HepG2 (cell line): ENCODE measurements around the gene BRSK2. TPM values are rescaled to one million over a fixed set of nuclear protein-coding genes. Genes with fewer than 3 reads are reported as not detected.

Experiments used
- AHDC1 ChIP-seq: sonication (generic); formaldehyde crosslinking; IDR thresholded peaks from 2 replicates; pipeline ENCODE4 v1.5.1; 2020; ENCODE audit warnings: mild to moderate bottlenecking, missing genetic modification reagents, borderline replicate concordance
- BCL6 ChIP-seq: IDR thresholded peaks from 2 replicates; pipeline ENCODE4 v1.6.1; 2016; ENCODE audit warnings: missing genetic modification reagents, missing compliant biosample characterization
- CCAR2 ChIP-seq: fragments of 200-400 bp; formaldehyde crosslinking; optimal IDR thresholded peaks from 2 replicates; pipeline ENCODE3; 2018; ENCODE audit warnings: low read depth, mild to moderate bottlenecking, low read length, moderate library complexity
- PHF5A ChIP-seq: IDR thresholded peaks from one replicate; pipeline ENCODE4 v1.6.1; 2018; ENCODE audit warnings: low read depth, missing genetic modification reagents; ENCODE audit not compliant: unreplicated experiment
- REST ChIP-seq, 2 experiments: IDR thresholded peaks; 2 replicates each; pipeline ENCODE4 v1.6.1; 2011 to 2012; ENCODE audit warnings: low read length in 2 of 2, borderline replicate concordance in 1 of 2, low read depth in 1 of 2, mild to moderate bottlenecking in 1 of 2, moderate library complexity in 1 of 2
- SNAPC2 ChIP-seq: sonication (generic); formaldehyde crosslinking; IDR thresholded peaks from 2 replicates; pipeline ENCODE4 v1.8.1; 2022; ENCODE audit warnings: mild to moderate bottlenecking, missing genetic modification reagents
- TARDBP ChIP-seq: sonication (generic); formaldehyde crosslinking; IDR thresholded peaks from 2 replicates; pipeline ENCODE4 v1.8.0; 2022; ENCODE audit warnings: mild to moderate bottlenecking, missing genetic modification reagents
- TEAD2 ChIP-seq: sonication (generic); formaldehyde crosslinking; IDR thresholded peaks from 2 replicates; pipeline ENCODE4 v1.9.0; 2021; ENCODE audit warnings: missing genetic modification reagents
- ZFP62 ChIP-seq: sonication (generic); formaldehyde crosslinking; IDR thresholded peaks from 2 replicates; pipeline ENCODE4 v1.4.0; 2020; ENCODE audit warnings: missing genetic modification reagents
- ZNF460 ChIP-seq: sonication (generic); formaldehyde crosslinking; IDR thresholded peaks from 2 replicates; pipeline ENCODE4 v1.5.1; 2020; ENCODE audit warnings: missing genetic modification reagents, mild to moderate bottlenecking, borderline replicate concordance
- ZNF629 ChIP-seq: sonication (generic); formaldehyde crosslinking; conservative IDR thresholded peaks from 2 replicates; pipeline ENCODE4 v1.5.0; 2020; ENCODE audit warnings: missing genetic modification reagents
- ZNF652 ChIP-seq: IDR thresholded peaks from 2 replicates; pipeline ENCODE4 v1.6.1; 2016; ENCODE audit warnings: low read depth, borderline replicate concordance
- polyA plus RNA-seq, 8 experiments: library from polyadenylated mRNA; depleted of rRNA in 3 of 8; stranded (reverse) in 7 of 8; unstranded in 1 of 8; fragments of >200 nt; fragmentation: Illumina TruSeq in 4 of 8; extraction: Trizol in 4 of 8; gene quantifications; 2 replicates each; pipeline versions ENCODE4 v1.2.1 to v1.2.3, GENCODE V29; 2011 to 2016; ENCODE audit warnings: low read depth in 4 of 8, missing spikeins in 1 of 8, mixed read lengths in 1 of 8; ENCODE audit not compliant: insufficient read depth in 1 of 8
- total RNA-seq, 5 experiments: library from RNA; depleted of rRNA; stranded (reverse); fragments of >200 nt; fragmentation: Illumina TruSeq; extraction: Trizol; gene quantifications; 2 replicates each; pipeline ENCODE4 v1.2.3, GENCODE V29; 2016; ENCODE audit warnings: low read depth in 1 of 5
- TF ChIP-seq, protein P1 (sequence below): IDR thresholded peaks from 2 replicates; pipeline ENCODE4 v1.6.1; 2016; ENCODE audit warnings: low read depth, missing genetic modification reagents, missing compliant biosample characterization

Gene BRSK2
- total and polyA plus RNA-seq, 2 of the 13 experiments (the other 11 are each of a cell fraction or from before 2014, with no cell fraction given) = 0.74 to 1.1 TPM

DNA sequence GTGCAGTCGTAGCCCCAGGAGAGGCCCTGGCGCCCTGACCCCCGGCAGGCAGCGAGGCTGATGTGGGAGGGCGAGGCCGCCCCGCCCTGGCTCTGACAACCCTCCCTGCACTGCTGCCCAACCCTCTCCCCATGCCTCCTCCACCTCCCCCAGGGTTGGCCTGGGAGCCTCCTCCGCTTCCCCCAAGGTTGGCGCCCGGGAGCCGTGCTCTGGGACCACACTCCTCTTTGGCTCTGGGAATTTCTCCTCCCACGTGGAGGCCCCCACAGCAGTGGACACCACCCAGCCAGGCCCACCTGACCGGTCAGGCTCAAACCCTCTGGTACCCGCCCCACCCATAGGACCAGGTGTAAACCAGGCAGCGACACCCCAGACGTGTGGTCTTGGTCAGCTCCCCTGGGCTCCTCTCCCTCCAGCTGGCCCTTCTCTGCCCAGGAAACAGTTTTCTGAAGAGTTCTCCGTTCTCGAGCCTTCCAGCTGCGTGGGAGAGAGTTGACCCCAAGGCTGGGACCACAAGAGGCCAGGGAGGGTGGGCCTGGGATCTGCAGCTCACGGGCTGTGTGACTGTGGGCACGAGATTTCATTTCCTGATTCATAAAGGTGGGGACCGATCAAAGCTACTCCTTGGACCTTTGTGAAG, 39.5 kb upstream of the BRSK2 start (continued):
- TF ChIP-seq, protein P1, sequence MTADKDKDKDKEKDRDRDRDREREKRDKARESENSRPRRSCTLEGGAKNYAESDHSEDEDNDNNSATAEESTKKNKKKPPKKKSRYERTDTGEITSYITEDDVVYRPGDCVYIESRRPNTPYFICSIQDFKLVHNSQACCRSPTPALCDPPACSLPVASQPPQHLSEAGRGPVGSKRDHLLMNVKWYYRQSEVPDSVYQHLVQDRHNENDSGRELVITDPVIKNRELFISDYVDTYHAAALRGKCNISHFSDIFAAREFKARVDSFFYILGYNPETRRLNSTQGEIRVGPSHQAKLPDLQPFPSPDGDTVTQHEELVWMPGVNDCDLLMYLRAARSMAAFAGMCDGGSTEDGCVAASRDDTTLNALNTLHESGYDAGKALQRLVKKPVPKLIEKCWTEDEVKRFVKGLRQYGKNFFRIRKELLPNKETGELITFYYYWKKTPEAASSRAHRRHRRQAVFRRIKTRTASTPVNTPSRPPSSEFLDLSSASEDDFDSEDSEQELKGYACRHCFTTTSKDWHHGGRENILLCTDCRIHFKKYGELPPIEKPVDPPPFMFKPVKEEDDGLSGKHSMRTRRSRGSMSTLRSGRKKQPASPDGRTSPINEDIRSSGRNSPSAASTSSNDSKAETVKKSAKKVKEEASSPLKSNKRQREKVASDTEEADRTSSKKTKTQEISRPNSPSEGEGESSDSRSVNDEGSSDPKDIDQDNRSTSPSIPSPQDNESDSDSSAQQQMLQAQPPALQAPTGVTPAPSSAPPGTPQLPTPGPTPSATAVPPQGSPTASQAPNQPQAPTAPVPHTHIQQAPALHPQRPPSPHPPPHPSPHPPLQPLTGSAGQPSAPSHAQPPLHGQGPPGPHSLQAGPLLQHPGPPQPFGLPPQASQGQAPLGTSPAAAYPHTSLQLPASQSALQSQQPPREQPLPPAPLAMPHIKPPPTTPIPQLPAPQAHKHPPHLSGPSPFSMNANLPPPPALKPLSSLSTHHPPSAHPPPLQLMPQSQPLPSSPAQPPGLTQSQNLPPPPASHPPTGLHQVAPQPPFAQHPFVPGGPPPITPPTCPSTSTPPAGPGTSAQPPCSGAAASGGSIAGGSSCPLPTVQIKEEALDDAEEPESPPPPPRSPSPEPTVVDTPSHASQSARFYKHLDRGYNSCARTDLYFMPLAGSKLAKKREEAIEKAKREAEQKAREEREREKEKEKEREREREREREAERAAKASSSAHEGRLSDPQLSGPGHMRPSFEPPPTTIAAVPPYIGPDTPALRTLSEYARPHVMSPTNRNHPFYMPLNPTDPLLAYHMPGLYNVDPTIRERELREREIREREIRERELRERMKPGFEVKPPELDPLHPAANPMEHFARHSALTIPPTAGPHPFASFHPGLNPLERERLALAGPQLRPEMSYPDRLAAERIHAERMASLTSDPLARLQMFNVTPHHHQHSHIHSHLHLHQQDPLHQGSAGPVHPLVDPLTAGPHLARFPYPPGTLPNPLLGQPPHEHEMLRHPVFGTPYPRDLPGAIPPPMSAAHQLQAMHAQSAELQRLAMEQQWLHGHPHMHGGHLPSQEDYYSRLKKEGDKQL (CRISPR knock-in tag) = no peak
- TF ChIP-seq AHDC1 (CRISPR knock-in tag) (no peak), ZFP62 (CRISPR knock-in tag) (no peak), PHF5A (CRISPR knock-in tag) (no peak), SNAPC2 (CRISPR knock-in tag) (no peak), ZNF460 (CRISPR knock-in tag) (no peak), TARDBP (CRISPR knock-in tag) (no peak), CCAR2 (no peak), ZNF629 (CRISPR knock-in tag) (no peak), BCL6 (no peak), ZNF652 (CRISPR knock-in tag) (no peak), TEAD2 (CRISPR knock-in tag) (no peak), REST (IDR thresholded peaks at IDR 0.05; ENCODE audit: borderline replicate concordance in 1 of 2, low read depth in 1 of 2, low read length in 2 of 2) (no peak)
